ENCODE results near the gene SUPV3L1. TPM values are rescaled to one million over a fixed set of nuclear protein-coding genes. Genes with fewer than 3 reads are reported as not detected.

SUPV3L1 gene
- total and polyA plus RNA-seq, 11 donors = 24.7 to 80.3 (median 34.9) TPM

GRCh38 chr10:69239816-69240434 is 59.9 kb downstream of the SUPV3L1 start:
- H3K36me3 ChIP-seq = no peaks in the 10 kb centered on the region
- intact Hi-C loops (cut with DNase I) = loop anchor here in 9 of 10 donors (2.0 to 10.0 kb wide), 12 partner anchors 71 to 405 kb away; partner anchors contain the start of gene FAM241B (in 3 of the 9)
- no peak overlapping the region for H3K27ac ChIP-seq
- TF ChIP-seq POLR2A (IDR thresholded peaks at IDR 0.05) = no peak
- TF ChIP-seq, protein P1, sequence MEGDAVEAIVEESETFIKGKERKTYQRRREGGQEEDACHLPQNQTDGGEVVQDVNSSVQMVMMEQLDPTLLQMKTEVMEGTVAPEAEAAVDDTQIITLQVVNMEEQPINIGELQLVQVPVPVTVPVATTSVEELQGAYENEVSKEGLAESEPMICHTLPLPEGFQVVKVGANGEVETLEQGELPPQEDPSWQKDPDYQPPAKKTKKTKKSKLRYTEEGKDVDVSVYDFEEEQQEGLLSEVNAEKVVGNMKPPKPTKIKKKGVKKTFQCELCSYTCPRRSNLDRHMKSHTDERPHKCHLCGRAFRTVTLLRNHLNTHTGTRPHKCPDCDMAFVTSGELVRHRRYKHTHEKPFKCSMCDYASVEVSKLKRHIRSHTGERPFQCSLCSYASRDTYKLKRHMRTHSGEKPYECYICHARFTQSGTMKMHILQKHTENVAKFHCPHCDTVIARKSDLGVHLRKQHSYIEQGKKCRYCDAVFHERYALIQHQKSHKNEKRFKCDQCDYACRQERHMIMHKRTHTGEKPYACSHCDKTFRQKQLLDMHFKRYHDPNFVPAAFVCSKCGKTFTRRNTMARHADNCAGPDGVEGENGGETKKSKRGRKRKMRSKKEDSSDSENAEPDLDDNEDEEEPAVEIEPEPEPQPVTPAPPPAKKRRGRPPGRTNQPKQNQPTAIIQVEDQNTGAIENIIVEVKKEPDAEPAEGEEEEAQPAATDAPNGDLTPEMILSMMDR (IDR thresholded peaks at IDR 0.05) = no peak
- no peak overlapping the region for H3K4me3 ChIP-seq
- H3K4me1 ChIP-seq = peaks cover 0 to 10% (median 3%) of the 10 kb centered on the region in 12 donors
- no peaks in the 10 kb centered on the region for H3K27me3 ChIP-seq
- H3K9me3 ChIP-seq = no peaks in the 10 kb centered on the region
- DNase-seq = no peak
- 72 to 84% (median 79%) methylated on average over 6 of the region's 6 CpGs for WGBS, 4 donors
- peak in 1 of 4 donors; percentile 43 for ATAC-seq

DNA sequence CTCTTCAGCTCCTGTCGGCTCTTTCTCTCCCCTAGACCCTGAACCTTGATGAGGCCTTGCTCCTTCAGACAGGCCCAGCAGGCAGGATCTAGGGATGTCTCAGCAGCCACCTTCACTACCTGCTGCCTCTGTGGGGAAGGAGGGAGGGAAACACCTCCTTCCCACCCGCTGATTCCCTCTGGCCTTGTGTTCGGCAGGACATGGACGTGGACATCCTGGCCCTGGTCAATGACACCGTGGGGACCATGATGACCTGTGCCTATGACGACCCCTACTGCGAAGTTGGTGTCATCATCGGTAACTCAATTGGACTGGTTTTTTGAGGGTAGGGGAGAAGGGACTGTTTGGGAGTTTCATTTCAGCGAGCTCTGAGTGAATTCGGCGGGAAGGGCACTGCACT is 60.4 kb downstream of the SUPV3L1 start:
- WGBS, 4 donors = 93 to 96% (median 94%) methylated on average over 11 of the region's 11 CpGs
- H3K4me1 ChIP-seq = peaks cover 0 to 10% (median 3%) of the 10 kb centered on the region in 12 donors
- no peaks in the 10 kb centered on the region for H3K27me3 ChIP-seq
- ATAC-seq (no peak), DNase-seq (no peak)
- H3K9me3 ChIP-seq = no peaks in the 10 kb centered on the region
- H3K4me3 ChIP-seq = no peak overlapping the region
- no peaks in the 10 kb centered on the region for H3K36me3 ChIP-seq
- intact Hi-C loops (cut with DNase I) = loop anchor here in 4 of 10 donors (2.0 to 10.0 kb wide), 5 partner anchors 70 to 404 kb away; partner anchors contain the start of gene FAM241B (in 1 of the 4)
- TF ChIP-seq, protein P1 (IDR thresholded peaks at IDR 0.05) = no peak
- TF ChIP-seq POLR2A (IDR thresholded peaks at IDR 0.05) = no peak
- H3K27ac ChIP-seq = no peak overlapping the region

DNA sequence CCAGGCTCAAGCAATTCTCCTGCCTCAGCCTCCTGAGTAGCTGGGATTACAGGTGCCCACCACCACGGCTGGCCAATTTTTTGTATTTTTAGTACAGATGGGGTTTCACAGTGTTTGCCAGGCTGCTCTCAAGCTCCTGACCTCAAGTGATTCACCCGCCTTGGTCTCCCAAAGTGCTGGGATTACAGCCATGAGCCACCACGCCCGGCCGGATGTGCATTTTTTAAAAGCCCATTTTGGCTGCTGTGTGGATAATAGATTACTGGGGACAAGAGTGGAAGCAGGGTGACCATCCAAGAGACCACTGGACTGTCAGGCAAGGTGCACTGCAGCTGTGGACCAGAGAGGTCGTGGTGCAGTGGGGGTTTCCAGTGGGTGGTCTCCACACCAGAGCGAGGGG is 61.5 kb downstream of the SUPV3L1 start:
- Histone ChIP-seq H3K27ac (no peak overlapping the region), H3K36me3 (no peaks in the 10 kb centered on the region), H3K27me3 (no peaks in the 10 kb centered on the region), H3K9me3 (no peaks in the 10 kb centered on the region), H3K4me3 (no peak overlapping the region), H3K4me1 (peaks cover 0 to 10% (median 3%) of the 10 kb centered on the region in 12 donors)
- 83 to 92% (median 85%) methylated on average over 7 of the region's 7 CpGs for WGBS, 4 donors
- TF ChIP-seq POLR2A (IDR thresholded peaks at IDR 0.05) = no peak
- no peak for ATAC-seq
- DNase-seq = no peak
- intact Hi-C loops (cut with DNase I) = loop anchor here in 4 of 10 donors (2.0 to 10.0 kb wide), 5 partner anchors 69 to 403 kb away; partner anchors contain the start of gene FAM241B (in 1 of the 4)

DNA sequence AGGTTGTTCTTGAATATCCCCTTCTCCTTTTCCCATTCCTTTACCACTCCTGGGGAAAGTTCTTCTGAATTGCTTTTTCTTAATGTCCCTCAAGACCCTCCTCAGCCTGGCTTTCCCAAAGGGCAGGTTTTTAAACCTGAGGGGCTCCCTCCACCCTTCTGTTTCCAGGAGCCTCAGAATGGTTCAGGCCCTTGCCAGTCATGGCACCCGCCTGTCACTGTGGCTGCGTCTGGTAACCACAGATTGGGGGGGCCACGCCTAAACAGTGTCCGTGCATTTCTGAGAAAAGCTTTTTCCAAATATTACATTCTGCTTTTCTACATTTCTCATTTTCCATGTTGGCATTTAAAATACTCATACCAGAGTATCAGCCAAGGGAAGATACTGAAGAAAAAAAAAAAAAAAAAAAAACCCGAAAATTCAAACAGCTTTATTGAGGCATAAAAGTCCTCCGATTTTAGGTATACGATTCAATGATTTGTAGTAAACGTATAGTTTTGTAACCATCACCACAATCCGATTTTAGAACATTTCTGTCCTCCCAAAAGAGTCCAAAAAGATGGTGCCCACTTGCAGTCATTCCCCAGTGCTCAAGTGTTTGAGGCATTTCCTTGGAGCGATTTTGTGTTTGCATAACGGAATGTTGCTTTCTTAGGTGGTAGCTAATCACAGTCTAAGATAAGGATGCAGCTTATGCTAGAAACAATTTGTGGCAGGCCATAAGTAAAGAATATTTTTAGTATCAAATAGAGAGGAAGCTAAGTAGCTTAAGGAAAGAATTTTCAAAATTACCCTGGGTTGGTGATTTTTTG is 62.2 kb downstream of the SUPV3L1 start:
- H3K36me3 ChIP-seq = no peaks in the 10 kb centered on the region
- 88 to 91% (median 90%) methylated on average over 11 of the region's 11 CpGs for WGBS, 4 donors
- no peak overlapping the region for H3K27ac ChIP-seq
- no peak overlapping the region for H3K4me3 ChIP-seq
- no peaks in the 10 kb centered on the region for H3K9me3 ChIP-seq
- peaks cover 0 to 10% (median 3%) of the 10 kb centered on the region in 12 donors for H3K4me1 ChIP-seq
- no peaks in the 10 kb centered on the region for H3K27me3 ChIP-seq
- ATAC-seq (no peak), DNase-seq (no peak)
- no peak for TF ChIP-seq POLR2A (IDR thresholded peaks at IDR 0.05)
- TF ChIP-seq, protein P1 (IDR thresholded peaks at IDR 0.05) = no peak
- intact Hi-C loops (cut with DNase I) = loop anchor here in 4 of 10 donors (10.0 kb wide), 4 partner anchors 73 to 403 kb away; partner anchors contain the start of gene FAM241B (in 1 of the 4)
